ENCODE results near the gene CASZ1.

Gene CASZ1

GRCh38 chr1:10774615-10775310, 21.7 kb downstream of the CASZ1 start:
- no peak for DNase-seq

GRCh38 chr1:10773851-10774614, 22.4 kb downstream of the CASZ1 start:
- no peak for DNase-seq

- no peak for DNase-seq
Measured at GRCh38 chr1:10773376-10773775, 23.1 kb downstream of the CASZ1 start.

- DNase-seq = no peak
Measured at GRCh38 chr1:10772711-10773110, 23.7 kb downstream of the CASZ1 start.

GRCh38 chr1:10771789-10772188, 24.7 kb downstream of the CASZ1 start:
- no peak for DNase-seq

- DNase-seq = no peak
Measured at GRCh38 chr1:10768552-10768951, 27.9 kb downstream of the CASZ1 start.

- DNase-seq = no peak
Measured at GRCh38 chr1:10767282-10767681, 29.2 kb downstream of the CASZ1 start.

- no peak for DNase-seq
Measured at GRCh38 chr1:10765734-10766478, 30.5 kb downstream of the CASZ1 start.

- no peak for DNase-seq
Measured at GRCh38 chr1:10765304-10765703, 31.1 kb downstream of the CASZ1 start.

- no peak for DNase-seq
Measured at GRCh38 chr1:10764296-10764798, 32.1 kb downstream of the CASZ1 start.

- no peak for DNase-seq
Measured at GRCh38 chr1:10762875-10763274, 33.6 kb downstream of the CASZ1 start.

GRCh38 chr1:10762153-10762523, 34.3 kb downstream of the CASZ1 start:
- no peak for DNase-seq

- no peak for DNase-seq
Measured at GRCh38 chr1:10761503-10762152, 34.8 kb downstream of the CASZ1 start.

GRCh38 chr1:10760566-10761502, 35.6 kb downstream of the CASZ1 start:
- no peak for DNase-seq

GRCh38 chr1:10759413-10760200, 36.8 kb downstream of the CASZ1 start:
- DNase-seq = no peak

GRCh38 chr1:10756842-10757241, 39.6 kb downstream of the CASZ1 start:
- no peak for DNase-seq

- peak; percentile 47 for DNase-seq
Measured at GRCh38 chr1:10755970-10756521, 40.4 kb downstream of the CASZ1 start.

GRCh38 chr1:10754568-10755329, 41.7 kb downstream of the CASZ1 start:
- DNase-seq = no peak

- no peak for DNase-seq
Measured at GRCh38 chr1:10753299-10753698, 43.1 kb downstream of the CASZ1 start.

- DNase-seq = no peak
Measured at GRCh38 chr1:10751561-10752085, 44.8 kb downstream of the CASZ1 start.

All from stimulated activated CD4-positive, alpha-beta T cell treated with anti-CD3 and anti-CD28 coated beads, Interleukin-4, amount 100 ng/mL, for 24 hours (primary cell).